ENCODE results near the gene DNAI2. TPM values are rescaled to one million over a fixed set of nuclear protein-coding genes. Genes with fewer than 3 reads are reported as not detected.

Gene DNAI2
- total RNA-seq, 2 experiments from 2014 or later = 0.45 to 0.47 TPM

DNA sequence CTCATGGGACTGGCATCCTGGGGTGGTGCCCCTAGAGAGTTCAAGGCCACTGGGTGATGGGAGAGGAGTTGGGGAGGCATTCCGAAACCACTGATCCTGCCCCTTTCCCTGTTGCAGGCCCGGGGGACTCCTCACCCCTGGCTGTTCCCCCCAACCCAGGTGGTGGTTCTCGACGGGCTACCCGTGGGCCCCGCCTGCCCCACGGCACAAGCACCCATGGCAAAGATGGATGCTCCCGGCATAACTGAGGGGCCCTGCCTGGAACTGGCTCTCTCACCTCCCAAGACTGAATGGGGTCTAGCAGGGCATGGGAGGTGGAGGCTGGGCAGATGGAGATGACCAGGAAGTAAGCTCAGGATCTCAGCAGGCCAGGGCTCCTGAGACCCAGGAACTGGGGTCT is 81.0 kb downstream of the DNAI2 start:
- Mint-ChIP-seq H3K4me3 (no peak overlapping the region), H3K27me3 (peaks cover 59% of the 10 kb centered on the region), H3K27ac (no peak overlapping the region), H3K36me3 (ENCODE audit: low read depth) (no peaks in the 10 kb centered on the region), H3K9me3 (no peaks in the 10 kb centered on the region), H3K4me1 (ENCODE audit: low read depth) (peaks cover 6% of the 10 kb centered on the region)
- no peak for DNase-seq
- ChIA-PET CTCF (interaction anchor here (0.8 to 6.4 kb wide), 4 partner anchors 13 to 155 kb away, joined by 3 to 58 read pairs (median 4); partner anchors contain the start of gene GPR142), POLR2A (interaction anchor here (1.8 kb wide), 1 partner anchor 21 kb away, joined by 4 read pairs; no protein-coding TSS in a partner anchor)
- TF ChIP-seq, protein P1, sequence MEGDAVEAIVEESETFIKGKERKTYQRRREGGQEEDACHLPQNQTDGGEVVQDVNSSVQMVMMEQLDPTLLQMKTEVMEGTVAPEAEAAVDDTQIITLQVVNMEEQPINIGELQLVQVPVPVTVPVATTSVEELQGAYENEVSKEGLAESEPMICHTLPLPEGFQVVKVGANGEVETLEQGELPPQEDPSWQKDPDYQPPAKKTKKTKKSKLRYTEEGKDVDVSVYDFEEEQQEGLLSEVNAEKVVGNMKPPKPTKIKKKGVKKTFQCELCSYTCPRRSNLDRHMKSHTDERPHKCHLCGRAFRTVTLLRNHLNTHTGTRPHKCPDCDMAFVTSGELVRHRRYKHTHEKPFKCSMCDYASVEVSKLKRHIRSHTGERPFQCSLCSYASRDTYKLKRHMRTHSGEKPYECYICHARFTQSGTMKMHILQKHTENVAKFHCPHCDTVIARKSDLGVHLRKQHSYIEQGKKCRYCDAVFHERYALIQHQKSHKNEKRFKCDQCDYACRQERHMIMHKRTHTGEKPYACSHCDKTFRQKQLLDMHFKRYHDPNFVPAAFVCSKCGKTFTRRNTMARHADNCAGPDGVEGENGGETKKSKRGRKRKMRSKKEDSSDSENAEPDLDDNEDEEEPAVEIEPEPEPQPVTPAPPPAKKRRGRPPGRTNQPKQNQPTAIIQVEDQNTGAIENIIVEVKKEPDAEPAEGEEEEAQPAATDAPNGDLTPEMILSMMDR (IDR thresholded peaks at IDR 0.05) = no peak
- ATAC-seq = no peak
- intact Hi-C loops (cut with micrococcal nuclease) = loop anchor here (10.0 kb wide), 1 partner anchor 140 kb away; the partner anchor contains the start of gene TTYH2

DNA sequence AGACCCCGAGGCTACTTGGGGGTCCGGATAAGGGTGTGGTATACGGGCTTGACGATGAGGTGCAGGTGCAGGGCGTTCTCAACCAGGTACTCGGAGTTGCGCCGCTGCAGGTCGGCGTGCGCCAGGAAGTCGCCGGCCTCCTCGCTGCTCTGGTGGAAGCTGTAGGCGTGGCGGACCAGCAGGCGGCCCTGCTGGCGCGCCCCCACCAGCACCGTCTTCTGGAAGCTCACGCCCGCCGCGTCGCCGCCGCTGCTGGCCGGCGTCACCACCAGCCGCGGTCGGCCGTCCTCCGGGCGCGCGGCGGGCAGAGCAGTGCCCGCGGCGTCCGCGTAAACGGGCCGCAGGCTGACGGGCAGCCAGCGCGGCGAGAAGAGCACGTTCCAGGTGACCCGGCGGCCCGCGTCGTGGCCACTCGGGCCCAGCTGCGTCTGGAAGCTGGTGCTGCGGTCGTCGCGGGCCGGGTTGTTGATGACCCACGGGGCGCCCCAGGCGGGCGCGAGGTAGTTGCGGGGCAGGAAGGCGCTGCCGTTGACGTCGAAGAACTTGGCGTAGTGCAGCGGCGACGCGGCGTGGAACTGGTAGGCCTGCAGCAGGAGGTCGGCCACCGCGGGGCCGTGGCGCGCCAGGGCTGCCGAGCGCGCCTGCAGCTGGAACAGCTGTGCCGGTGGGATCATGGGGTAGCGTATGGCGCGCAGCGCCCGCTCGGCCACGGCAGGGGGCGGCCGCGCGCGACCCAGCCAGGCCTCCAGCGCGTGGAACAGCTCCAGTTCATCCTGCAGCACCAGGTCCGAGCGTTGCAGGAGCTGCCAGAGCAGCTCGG is 82.8 kb downstream of the DNAI2 start:
- no peak overlapping the region for H3K27ac Mint-ChIP-seq
- H3K9me3 Mint-ChIP-seq = no peaks in the 10 kb centered on the region
- peaks cover 6% of the 10 kb centered on the region for H3K4me1 Mint-ChIP-seq (ENCODE audit: low read depth)
- H3K27me3 Mint-ChIP-seq = peaks cover 60% of the 10 kb centered on the region
- H3K4me3 Mint-ChIP-seq = no peak overlapping the region
- intact Hi-C loops (cut with micrococcal nuclease) = loop anchor here (10.0 kb wide), 1 partner anchor 142 kb away; the partner anchor contains the start of gene TTYH2
- ChIA-PET CTCF (interaction anchor here (1.1 to 6.4 kb wide), 5 partner anchors 12 to 100 kb away, joined by 3 to 58 read pairs (median 3); partner anchors contain the start of gene GPR142), POLR2A (interaction anchor here (1.0 kb wide), 1 partner anchor 58 kb away, joined by 4 read pairs; no protein-coding TSS in a partner anchor)
- no peak for ATAC-seq
- TF ChIP-seq, protein P1 (IDR thresholded peaks at IDR 0.05) = no peak
- peak; percentile 31 for DNase-seq
- H3K36me3 Mint-ChIP-seq (ENCODE audit: low read depth) = no peaks in the 10 kb centered on the region

DNA sequence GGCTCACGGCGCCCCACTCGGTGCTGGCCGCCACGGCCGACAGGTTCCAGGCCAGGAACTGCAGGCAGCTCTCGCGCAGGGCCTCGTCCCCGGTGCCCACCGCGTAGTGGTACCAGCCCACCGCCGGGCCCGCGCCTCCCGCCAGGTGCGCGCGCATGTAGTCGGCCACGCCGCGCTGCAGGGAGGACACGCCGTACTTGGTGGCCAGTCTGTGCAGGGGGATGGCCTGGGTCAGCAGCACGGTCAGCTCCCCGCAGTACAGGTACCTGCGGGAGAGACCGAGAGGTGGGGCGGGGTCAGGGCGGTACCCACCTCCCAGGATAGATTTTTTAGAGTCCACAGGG is 83.4 kb downstream of the DNAI2 start:
- peaks cover 6% of the 10 kb centered on the region for H3K4me1 Mint-ChIP-seq (ENCODE audit: low read depth)
- ATAC-seq (no peak), DNase-seq (no peak)
- intact Hi-C loops (cut with micrococcal nuclease) = loop anchor here (10.0 kb wide), 1 partner anchor 143 kb away; the partner anchor contains the start of gene TTYH2
- POLR2A ChIA-PET = interaction anchor here (0.6 to 1.0 kb wide), 2 partner anchors 44 to 59 kb away, joined by 3 to 4 read pairs; no protein-coding TSS in a partner anchor
- no peak overlapping the region for H3K4me3 Mint-ChIP-seq
- H3K27me3 Mint-ChIP-seq = peaks cover 57% of the 10 kb centered on the region
- CTCF ChIA-PET = interaction anchor here (1.0 to 6.4 kb wide), 4 partner anchors 9 to 100 kb away, joined by 3 to 58 read pairs (median 3); partner anchors contain the start of gene GPR142
- no peaks in the 10 kb centered on the region for H3K36me3 Mint-ChIP-seq (ENCODE audit: low read depth)
- no peak overlapping the region for H3K27ac Mint-ChIP-seq
- TF ChIP-seq, protein P1 (IDR thresholded peaks at IDR 0.05) = no peak
- no peaks in the 10 kb centered on the region for H3K9me3 Mint-ChIP-seq

DNA sequence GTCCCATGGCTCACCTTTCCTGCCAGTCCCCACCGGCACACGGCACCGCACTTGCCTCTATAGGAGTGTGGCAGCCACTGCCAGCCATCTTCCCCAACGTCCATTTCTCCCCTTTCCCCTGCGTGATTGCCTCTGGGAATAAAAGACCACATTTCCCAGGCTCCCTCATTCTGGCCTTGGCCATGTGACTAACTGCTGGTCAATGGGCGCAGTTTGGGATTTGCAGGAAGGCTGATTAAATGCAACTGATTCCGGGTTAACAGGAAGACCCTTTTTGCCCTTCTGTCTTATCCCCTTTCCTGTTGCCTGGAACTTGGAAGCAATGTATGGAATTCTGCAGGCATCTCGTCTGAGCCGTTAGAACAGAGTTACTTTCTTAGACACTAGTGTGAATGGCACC is 84.7 kb downstream of the DNAI2 start:
- DNase-seq = no peak
- TF ChIP-seq, protein P1 (IDR thresholded peaks at IDR 0.05) = no peak
- Mint-ChIP-seq H3K4me1 (ENCODE audit: low read depth) (peaks cover 5% of the 10 kb centered on the region), H3K36me3 (ENCODE audit: low read depth) (no peaks in the 10 kb centered on the region), H3K4me3 (no peak overlapping the region), H3K27ac (no peak overlapping the region), H3K9me3 (no peaks in the 10 kb centered on the region), H3K27me3 (peaks cover 47% of the 10 kb centered on the region)
- no peak for ATAC-seq
- intact Hi-C loops (cut with micrococcal nuclease) = loop anchor here (10.0 kb wide), 1 partner anchor 144 kb away; the partner anchor contains the start of gene TTYH2
- CTCF ChIA-PET = interaction anchor here (1.0 to 6.4 kb wide), 5 partner anchors 10 to 61 kb away, joined by 3 to 58 read pairs (median 3); partner anchors contain the start of gene GPR142
- POLR2A ChIA-PET = no interaction called here
